Forelimb muscle (tissue), 1 donor: ENCODE measurements around the gene GNRHR. TPM values are rescaled to one million over a fixed set of nuclear protein-coding genes. Genes with fewer than 3 reads are reported as not detected.
"Not testable (repeated sequence)": the region's sequence is repeated elsewhere in the genome, so short reads cannot be mapped to it uniquely, and the experiment has no call there.

Experiments
- DNase-seq: peaks from one replicate; pipeline ENCODE4 v3.0.0-alpha.2; 2013; ENCODE audit warnings: low read depth
- polyA plus RNA-seq: library from polyadenylated mRNA; unstranded; fragments of 120-200 nt; gene quantifications from one replicate; pipeline ENCODE4 v1.2.1, GENCODE V29; 2013; ENCODE audit not compliant: insufficient read length

The GNRHR gene
- polyA plus RNA-seq, 1 donor: 0.52 TPM

DNA sequence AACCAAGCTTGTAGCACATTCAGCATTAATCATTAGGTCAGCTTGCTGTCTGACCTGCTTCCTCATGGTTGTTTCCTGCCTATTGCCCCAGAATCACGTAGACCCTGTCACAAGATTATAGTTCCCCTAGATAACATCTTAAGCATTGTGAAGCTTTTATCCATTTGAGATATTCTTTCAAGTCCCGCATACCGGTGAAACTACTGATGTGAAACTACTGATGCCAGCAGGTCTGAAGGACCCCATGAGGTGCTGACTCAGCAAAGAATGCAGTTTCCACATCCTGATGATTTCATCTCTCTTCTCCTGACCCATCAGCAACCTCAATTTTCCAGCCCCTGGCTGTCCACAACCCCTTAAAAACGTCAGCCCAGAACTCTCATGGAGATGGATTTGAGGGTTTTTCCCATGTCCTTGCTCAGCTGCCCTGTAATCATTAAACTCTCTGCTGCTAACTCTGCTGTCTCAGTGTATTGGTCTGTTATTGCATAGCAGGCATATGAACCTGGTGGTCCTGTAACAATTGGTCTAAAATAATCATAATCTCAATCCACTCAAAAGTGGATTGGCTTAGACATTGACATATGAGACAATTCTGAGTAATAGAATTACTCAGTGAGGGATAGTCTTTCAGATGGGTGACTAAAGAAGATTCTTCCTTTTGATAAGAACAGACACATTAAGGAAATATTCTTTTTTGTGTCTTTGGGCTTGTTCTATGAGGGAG lies 26.9 kb downstream of the GNRHR start:
- DNase-seq: no peak

DNA sequence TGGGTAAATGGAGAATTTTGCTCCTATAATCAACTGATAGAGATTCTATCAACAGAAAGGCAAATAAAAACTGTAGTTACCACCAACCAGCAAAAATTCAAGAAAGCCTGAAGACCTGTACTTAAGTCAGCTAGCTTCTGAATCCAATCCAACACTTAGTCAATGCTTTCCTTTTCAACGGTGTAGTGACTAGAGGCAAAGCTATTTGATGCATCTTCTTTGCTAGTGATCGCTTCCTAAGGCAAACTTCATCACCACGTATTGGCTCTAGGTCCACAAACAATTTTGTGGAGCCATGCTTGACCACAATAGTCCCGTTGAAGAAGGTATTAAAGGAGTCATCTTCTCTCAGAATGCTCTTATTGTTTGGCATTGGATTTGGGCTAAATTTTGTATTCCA lies 28.2 kb downstream of the GNRHR start:
- DNase-seq: no peak

DNA sequence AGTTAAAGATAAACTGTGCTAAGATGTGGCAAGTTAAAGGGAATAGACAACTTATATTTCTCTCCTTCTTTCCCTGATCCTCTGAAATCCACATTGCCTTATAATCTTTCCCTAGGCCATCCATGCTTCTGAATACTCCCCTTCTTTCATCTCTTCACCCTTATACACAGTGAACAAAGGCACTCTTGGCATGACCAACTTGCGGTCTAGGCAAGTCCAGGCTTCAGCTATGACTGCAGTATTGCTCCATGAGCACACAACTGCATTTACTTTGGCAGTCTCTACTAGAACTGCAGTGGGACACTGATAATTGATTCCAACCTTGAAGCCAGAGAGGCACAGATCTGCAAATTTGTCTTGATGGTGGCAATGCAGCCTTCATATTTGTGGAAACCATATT lies 29.1 kb downstream of the GNRHR start:
- no peak for DNase-seq

DNA sequence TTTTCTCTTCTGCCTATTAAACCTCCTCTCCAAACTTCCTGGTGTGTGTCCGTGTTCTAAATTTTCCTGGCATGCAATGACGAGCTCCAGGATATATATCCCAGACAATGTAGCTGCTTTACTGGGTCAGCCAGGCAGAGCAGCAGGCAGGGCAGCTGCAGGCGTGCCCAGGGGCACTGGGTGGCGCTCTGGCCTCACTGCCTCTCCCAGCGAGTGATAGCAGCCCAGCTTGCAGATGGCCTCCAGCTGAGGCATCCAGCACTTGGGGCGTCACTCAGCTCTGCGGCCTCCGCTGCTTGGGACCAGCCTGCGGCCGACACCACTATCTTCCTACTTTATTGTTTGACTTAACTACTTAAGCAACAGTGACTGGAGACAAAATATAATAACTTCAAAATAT lies 30.2 kb downstream of the GNRHR start:
- DNase-seq: no peak

DNA sequence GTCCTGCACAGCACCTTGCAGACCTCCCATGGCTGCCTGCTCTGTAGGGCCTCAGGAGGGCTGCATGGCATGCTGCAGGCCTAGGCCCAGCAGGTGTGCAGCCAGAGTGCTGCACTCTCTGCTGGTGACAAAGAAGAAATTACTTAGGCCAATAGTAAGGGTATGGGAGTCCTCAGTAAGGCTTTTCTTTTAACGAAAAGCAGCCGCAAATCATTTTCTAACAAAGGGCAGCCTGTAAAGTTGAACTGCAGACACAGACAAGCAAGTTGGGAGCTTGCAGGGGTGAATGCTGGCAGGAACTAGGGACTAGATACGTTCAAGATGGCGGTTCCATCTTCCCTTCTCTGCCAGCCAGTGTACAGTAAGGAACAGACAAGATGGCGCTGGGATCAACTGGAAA lies 30.8 kb downstream of the GNRHR start:
- DNase-seq: no peak

DNA sequence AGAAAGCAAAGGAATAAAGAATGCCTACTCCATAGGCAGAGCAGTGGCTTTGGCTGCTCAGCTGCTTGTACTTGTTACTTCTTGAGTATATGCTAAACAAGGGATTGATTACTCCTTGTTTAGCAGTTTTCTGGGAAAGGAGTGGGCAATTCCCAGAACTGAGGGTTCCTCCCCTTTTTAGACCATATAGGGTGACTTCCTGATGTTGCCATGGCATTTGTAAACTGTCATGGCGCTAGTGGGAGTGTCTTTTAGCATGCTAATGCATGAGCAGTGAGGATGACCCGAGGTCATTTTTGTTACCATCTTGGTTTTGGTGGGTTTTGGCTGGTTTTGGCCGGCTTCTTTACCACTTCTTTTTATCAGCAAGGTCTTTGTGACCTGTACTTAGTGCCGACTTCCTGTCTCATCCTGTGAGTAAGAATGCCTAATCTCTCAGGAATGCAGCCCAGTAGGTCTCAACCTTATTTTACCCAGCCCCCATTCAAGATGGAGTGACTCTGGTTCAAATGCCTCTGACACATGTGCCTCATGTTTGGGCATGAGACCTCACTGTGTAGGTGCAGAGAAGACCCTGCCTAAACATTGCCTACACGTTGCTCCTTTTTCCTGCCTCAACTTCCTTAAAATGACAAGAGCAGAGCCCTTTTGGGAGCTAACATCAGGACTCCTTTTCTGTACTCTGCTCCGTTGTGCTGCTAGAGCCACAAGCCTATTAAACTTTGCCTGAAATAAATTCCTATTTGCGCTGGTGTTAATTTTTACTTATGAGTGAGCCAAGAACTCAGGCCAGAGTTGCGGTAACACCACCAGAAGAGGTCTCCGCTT lies 32.2 kb downstream of the GNRHR start:
- no peak for DNase-seq

DNA sequence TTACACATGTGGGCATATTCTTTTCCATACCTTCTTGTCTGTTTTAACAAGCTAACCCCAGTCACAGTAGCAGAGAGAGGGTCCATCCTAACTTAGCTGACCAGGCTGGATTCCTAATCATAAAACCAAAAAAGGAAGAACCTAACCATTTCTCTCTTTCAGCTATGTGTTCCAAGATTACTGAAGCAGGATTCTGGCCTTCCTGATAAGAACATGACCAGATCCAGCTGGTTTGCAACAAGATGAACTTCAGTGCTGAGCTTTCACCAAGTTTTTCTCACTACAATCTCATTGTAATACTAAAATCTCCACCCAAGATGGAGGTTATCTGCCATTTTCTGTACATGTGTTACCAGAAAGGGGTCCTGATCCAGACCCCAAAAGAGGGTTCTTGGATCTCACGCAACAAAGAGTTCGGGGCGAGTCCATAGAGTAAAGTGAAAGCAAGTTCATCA lies 32.8 kb downstream of the GNRHR start:
- no peak for DNase-seq

DNA sequence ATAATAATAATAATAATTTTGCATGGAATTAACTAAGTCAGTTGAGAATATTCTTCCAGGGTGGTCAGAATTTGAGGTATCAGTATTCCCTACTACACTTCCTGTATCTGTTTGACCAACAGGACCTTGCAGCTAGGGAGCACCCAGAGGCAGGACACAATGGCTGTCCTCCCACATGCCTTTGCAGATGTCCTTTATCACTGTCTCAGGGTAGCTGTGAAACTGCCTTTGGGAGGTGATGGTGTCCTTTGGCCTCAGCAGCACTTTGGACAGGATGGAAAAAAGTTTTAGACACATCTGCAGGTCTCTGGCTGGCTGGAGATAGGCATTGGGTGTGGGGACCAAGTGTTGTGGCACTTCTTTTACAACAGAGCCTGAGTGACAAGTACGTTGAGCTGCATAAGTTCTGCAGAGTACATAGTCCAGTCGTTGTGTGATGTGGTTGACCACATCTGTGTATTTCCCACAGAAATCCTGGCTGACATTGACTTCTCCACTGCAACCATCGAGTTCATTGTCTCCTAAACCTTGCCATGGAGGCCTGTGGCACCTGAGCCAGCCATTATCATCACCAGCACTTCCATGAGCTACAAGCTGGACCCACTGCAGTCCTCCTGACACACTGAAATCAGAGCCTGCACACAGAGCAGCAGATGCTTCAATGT lies 34.1 kb downstream of the GNRHR start:
- no peak for DNase-seq

DNA sequence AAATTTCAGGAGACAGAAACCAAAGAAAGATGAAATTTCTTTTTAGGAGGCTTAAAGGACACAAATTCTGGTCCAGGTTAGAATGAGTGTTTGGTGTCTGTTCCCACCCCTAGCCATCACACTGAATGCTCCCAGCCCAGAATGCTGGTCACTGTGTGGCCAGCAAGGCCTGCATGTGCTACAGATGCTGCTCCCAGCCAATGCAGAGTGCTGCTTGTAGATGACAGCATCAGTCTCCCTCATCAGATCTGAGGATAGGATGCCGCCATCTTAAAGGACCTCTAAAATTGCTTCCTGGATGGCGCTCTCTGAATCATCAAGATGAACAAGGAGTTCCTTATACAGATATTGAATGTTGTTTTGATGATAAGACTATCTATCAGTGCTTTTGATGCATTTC lies 35.3 kb downstream of the GNRHR start:
- DNase-seq: no peak

DNA sequence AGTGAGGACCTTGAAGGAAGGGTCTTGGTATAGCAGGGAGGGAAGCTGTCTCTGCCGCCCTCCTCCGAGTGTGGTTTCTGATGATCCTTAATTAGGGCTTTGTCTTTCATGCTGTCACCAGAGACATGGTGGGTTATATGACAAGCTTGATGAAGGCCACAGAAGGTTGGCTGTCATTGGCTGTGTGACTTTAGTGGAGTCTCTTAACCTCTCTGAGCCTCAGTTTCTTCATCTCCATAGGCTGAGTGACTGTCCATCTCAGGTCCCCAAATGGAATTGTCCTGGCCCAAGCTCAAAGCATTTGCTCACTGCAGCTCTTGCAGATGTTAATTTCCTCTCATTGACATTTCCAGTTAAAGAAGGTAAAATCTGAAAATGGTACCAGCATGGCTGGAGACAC lies 36.6 kb downstream of the GNRHR start:
- no peak for DNase-seq

DNA sequence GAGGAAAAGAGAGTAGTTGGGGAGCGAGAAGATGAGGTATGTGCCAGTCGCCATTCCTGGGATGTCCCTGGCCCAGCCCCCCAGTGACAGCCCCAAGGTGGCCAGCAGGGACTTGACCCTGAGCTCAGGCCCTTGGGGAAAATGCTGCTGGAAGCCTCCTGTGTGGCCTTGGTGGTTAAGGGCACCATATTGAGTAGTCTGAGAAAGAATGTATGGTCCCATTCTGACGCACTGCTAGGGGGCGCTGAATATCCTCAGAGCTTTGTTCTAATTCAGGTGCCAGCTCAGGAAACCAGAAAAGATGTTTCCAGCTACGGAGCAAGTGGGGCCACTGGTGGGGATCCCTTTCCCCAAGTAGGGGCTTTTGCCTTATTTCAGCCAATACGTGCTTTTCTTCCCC lies 39.2 kb downstream of the GNRHR start:
- no peak for DNase-seq

DNA sequence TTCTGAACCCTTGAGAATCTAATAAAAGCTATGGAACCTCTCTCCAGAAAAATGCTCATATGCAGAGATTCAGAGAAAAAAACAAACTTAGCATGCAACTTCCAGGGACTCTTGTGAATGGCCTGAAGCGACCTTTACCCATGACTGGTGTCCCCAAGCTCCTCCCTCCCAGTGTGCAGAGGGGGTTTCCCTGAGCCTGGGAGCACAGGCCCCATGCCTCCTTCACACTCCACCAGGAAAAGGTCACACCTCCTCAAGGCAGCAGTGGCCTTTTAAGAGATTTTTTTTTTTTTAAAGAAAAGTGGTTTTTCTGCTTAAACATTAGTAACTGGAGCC lies 40.0 kb downstream of the GNRHR start:
- DNase-seq: no peak

DNA sequence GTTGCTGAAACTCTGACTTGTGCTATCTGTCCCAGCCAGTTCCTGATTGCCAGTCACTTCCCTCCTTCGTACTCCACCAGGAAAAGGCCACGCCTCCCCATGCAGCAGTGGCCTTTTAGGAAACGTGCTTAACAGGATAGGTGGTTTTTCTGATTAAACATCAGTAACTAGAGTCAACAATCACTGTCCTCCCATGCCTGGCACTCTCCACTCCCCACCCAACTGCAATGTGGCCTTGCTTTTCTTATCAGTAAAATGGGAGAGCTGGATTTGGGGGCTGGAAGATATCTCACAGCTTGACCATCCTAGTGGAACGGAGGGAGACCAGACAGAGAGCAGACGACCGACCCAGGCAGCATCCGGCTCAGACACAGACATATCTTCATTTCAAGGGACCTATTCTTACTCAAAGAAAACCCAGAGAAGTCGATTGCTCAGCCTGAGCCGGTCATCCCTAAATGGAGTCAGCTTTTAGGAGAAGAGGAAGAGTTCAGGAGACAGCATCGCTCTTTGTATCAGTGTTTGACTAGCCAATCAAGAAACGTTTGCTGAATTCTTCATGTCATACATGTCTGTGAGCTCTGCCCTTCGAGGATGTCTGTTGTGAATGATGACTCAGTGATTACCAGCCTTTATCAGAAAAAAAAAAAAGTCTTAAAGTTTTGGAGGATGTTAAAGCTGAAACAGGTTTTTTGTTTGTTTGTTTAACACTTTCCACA lies 40.5 kb downstream of the GNRHR start:
- no peak for DNase-seq

DNA sequence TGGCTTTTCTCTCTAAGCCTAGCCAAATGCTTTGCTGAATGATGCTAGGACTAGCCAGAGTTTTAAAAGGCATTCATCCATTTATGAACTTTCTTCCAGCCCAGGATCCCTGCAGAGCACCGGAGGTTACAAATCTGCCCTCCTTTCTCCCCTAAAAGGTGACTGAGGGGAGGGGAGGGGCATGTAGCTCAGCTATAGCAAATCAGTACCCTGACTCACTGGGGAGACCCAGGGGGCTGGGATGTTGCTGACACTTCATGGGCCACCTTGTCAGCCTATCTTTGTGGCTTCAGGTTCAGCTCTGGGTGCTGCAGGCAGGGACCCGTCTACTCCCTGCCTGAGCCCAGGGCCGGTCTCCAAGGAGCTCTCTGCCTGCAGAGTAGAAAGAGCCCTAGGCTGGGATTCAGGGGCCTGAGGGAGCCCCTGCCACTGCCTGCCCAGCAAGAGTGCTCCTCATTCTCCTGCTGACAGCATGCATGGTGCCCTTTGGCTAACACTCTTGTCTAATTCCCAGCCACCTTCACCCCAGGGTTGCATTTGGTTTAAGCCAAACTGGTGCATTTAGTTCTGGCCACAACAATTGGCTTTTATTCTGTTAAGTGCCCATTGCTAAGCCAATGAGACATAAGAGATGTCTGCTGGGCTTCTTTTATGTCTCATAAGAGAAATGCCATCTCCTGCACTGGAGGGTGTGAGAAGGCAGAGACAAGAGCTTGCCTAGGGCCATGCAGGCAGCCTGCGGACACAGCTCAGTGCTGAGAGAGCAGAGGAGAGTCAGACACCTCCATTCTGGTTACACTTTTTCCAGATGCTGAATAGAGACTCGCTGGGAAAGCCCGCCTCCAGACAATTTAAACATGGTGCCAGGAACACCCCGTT lies 41.3 kb downstream of the GNRHR start:
- no peak for DNase-seq

DNA sequence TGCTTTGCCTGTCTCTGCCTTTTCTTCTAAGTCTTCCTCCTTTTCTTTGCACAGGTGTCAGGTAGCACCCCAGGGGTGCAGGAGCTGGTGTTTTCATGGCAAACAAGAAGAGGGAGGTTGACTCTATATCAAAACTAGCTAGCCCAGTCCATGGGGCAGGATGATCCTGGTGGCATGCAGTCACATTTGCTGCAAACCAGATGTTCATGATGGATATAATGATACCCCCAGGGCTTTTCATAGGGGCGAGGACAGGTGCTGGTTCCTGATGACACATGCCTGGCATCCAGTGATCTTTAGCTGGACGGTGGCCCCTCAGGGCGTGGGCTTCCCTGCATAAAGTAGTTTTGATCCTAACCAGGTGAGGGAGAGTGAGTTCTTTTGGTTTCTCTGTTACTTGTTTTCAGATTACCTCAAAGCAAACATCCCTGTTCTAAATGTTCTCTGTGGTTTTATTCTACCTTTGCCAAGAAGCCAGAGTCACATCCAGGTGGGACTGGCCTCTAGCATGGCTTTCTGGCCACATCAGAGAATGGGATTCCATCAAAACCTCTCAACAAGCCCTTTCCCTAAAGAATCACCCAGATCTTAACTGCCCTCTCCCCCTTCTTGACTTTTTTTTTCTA lies 42.1 kb downstream of the GNRHR start:
- DNase-seq: no peak

DNA sequence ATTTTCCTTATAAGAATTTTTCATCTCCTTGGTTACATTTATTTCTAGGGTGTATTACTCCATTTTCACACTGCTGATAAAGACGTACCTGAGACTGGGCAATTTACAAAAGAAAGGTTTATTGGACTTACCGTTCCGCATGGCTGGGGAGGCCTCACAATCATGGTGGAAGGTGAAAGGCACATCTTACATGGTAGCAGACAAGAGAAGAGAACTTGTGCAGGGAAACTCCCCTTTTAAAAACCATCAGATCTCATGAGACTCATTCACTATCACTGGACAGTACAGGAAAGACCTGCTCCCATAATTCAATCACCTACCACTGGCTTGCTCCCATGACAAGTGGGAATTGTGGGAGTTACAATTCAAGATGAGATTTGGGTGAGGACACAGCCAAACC lies 47.5 kb downstream of the GNRHR start:
- DNase-seq: not testable (repeated sequence)

DNA sequence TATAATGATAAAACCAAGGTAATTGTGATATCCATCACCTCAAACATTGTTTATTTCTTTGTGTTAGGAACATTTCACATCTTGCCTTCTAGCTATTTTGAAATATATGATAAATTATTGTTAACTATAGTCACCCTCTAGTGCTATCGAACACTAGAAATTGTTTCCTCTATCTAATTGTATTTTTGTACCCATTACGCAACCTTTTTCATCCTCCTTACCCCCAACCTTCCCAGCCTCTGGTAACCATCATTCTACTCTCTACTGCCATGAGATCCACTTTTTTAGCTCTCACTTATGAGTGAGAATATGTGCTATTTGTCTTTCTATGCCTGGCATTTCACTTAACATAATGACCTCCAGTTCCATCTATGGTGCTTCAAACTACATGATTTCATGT lies 49.3 kb downstream of the GNRHR start:
- no peak for DNase-seq

DNA sequence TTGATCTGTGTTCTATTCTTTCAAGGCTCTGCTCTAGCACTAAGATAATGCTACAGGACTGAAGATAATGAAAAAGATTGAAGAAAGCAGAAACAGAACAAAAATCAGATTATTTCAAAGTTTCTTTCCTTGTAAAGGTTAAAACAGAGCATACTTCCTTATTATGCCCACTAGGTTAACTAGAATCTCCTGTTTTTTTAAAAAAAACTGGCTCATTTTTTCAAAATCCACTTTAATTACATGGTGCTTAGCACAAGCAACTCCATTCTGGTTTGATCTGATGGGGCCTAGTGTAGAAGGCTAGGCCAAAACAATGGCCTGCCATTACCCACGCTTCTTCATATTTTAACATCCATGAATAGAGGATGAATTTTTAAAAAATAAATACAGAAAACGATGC lies 52.0 kb downstream of the GNRHR start:
- DNase-seq: no peak

DNA sequence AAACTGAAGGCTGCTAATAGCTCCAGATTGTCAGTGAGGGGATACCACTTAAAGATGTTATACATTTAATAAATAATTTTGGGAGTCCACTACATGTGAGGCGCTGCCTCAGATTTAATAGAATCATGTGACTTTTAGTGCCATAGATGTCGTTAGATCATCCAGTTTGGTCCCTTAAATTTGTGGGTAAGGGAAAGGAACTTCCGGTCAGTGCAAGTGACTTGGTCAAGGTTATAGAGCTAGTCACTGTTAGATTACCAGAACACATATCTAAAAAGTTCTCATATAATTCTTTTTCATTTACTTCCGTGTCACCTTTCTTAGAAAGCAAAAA lies 52.7 kb downstream of the GNRHR start:
- peak; percentile 4 for DNase-seq

DNA sequence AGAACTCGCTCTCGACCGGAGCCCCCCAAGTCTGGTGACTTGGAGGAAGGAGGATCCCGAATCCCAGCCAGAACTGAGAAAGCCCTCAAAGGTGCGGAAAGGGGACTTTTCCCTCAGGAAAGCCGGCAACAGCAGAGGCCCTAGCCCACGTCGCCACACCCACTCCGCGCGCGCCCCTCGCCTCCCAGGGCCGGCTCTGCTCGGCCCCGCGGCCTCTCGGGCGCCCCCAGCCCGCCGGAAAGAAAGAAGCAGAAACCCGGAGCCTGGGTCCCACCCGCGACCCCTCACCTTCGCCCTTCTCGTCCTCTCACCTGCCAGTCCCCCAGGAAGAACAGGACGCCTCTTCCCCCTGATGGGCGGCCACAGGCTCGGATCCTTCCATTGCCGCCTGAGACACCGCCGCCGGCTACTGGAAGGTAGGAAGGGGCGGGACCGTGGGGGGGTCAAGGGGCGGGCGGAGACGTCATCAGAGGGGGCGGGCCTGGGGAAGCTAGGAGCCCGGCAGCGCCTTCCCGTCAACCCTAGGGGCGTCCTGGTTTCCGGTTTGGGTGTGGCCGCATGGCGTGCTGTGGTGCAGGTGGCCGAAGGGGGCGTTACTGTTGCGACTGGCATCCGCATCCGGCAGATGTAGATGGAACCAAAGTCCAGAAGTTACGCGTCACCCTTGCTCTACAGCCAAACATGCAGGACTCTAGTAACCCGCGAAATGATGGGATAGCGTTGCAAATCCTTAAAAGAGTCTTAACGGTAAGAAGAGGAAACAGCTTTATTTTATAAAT lies 53.3 kb downstream of the GNRHR start, which contains the start of gene UBA6:
UBA6 (minus strand) TSS at position 418 of the 779 bp plus-strand sequence; CDS start at position 382, 36 bp downstream.
- DNase-seq: peak; percentile 81
